ENCODE data around the gene UNC5A.

UNC5A gene

DNA sequence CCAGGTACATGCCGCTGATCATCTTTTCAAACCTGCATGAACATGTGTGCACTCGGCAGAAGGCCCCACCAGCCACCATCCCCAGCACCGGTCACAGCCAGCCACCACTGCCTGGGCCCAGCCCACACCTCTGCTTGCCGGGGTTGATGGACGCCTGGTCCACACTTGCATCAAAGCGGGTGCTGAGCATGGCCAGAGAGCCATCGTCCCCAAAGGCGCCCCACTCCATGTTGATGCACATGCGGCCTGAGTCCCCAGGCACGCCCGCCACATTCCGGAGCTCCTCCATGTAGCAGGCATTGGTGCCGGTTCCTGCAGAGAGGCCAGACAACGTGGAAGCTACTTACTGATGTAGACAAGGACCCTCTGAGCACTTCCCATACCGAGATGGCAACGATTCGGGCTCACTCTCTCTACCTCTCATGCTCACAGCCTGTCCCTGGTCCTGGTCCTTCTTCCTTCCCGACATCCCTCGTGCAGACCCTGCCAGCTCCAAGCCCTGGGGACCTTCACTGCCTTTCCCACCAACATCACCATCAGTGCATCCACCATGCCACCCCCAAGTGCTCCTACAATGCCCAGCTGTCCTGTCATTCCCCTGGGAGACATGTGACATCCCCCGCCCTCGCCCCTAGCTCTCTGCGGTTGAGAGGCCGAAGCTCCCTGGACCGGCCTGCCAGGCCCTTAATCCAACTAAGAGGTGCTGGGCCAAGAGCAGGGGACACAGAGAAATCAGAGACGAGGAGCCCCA lies 71.6 kb downstream of the UNC5A start:
- no peak for DNase-seq

DNA sequence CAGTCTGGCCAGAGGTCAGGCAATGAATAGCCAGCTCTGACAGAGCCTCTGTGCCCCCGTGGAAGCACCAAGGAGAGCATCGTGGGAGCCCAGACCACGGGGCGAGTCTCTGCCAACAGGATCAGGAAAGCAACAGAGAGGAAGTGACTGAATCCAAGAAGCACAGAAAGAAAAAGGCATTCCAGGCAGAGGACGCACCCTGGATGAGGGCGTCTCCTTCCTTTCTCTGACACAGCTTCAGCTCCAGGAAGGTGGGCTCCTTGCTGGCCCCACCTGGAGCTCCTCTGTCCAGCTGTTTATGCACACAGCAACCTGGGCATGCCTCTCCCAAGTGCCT lies 72.2 kb downstream of the UNC5A start:
- no peak for DNase-seq

DNA sequence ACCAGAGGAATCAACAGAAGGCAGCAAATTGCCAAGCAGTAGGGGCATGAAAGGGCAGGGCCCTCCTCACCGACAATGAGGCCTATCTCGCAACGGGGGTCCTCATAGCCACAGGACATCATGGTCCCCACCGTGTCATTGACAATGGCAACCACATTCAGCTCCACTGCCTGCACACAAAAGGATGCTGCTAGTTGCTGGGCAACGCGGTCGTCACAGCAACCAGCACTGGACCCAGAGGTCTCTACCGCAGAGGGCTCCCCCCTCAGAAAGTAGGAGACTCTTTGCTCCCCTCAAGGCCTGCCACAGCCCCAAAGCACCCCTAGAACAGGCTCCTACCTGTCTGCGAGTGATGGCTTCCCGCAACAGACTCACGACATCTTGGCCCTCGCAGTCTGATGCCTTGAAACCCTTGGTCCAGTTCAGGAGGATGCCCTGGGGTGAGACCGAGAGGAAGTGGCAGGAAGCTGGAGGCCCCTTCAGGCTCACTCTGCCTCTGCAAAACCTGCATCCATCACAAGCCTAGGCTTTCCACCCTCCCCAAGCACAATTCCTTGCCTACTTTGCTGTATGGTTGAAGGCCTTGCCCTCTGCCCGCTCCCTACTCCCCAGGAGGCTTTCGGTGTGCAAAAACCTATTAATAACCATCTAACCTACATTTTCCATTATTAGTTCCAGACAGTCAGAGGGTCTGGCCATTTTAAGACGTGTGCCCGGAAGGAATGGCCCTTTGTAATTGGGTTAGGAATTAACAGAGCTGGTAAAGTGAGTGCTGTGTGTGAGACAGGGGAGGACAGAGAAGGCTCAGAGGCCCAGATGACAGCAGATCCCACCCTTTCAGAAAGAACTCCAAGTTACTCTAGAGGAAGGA lies 73.6 kb downstream of the UNC5A start:
- no peak for DNase-seq

DNA sequence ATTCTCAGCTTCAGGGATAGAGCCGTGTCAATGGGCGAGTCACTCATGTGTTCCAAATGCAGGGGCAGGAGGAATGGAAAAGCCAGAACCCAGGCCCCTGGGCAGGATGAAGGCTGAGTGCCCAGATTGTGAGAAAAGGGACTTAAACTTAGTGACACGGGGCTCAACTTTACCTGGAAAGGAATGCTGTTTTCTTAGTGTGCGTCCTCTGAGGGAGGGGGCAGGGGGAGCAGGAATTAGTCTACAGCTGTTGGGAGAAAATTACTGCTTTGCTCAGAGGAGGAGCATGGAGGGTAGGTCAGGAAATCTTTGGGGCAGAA lies 74.2 kb downstream of the UNC5A start:
- no peak for DNase-seq

DNA sequence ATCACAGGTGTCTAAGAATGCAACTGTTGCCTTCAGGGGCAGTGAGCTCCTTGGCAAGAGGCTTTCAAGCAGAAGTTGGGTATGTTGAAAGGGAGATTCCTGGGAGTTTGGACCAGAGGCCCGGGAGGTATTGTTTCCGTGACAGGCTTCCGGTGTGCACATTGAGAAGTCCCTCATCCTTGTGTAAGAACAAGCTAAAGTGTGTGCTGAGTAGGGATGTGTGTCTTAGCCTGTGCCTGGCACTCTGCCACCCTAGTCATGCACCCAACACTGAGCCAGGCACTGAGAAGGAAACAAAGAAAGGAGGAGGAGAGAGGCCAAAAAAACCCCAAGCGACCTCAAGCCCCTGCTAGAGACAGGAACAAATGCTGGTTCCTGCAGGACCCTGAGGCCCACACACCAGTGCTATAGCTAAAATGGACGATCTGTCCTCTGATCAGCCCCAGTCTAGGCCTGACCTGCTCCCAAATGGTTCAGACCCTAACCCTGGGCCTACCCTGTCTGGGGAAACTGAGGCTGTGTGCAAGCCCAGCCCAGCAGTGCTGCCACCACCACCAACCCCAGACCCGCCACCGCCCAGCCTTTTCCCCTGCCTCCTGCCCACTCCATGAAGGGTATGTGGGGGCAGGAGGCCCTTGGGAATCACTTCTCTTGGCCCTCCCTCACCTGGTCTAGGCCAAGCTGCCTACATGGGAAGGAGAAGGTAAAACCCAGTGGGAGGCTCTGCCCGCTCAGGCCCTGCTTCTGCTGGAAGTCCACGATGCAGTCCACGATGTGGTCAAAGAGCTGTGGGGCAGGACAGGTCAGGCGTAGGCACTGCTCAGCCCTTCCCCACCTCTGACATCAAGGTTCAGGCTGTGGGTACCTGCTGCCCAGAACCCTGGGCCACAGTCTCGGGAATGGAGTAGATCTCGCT lies 76.2 kb downstream of the UNC5A start:
- DNase-seq = no peak

DNA sequence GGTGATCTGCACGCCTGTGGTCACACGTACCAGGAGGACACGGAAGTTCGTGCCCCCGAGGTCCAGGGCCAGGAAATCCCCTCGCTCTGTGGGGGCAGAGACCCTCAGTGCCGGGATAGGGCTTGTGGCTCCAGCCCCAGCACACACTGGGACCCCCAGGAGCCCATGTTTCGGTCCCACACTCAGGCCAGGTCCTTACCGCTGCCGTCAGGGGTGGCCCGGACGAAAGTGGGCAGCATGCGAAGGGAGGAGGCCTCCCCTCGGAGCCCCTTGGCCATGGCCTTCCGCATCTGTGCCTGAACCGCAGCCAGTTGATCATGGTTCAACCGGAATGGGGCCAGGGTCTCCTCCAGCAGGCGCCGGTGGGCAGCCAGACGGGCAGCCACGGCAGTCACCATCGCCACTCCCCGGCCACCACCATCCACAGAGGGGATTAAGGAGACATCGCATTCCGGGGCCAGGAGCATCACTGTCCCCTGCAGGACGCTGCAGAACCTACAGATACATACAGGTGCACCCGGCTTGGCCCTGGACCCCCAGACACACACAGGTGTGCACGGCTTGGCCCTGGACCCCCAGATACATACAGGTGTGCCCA lies 77.0 kb downstream of the UNC5A start:
- no peak for DNase-seq

DNA sequence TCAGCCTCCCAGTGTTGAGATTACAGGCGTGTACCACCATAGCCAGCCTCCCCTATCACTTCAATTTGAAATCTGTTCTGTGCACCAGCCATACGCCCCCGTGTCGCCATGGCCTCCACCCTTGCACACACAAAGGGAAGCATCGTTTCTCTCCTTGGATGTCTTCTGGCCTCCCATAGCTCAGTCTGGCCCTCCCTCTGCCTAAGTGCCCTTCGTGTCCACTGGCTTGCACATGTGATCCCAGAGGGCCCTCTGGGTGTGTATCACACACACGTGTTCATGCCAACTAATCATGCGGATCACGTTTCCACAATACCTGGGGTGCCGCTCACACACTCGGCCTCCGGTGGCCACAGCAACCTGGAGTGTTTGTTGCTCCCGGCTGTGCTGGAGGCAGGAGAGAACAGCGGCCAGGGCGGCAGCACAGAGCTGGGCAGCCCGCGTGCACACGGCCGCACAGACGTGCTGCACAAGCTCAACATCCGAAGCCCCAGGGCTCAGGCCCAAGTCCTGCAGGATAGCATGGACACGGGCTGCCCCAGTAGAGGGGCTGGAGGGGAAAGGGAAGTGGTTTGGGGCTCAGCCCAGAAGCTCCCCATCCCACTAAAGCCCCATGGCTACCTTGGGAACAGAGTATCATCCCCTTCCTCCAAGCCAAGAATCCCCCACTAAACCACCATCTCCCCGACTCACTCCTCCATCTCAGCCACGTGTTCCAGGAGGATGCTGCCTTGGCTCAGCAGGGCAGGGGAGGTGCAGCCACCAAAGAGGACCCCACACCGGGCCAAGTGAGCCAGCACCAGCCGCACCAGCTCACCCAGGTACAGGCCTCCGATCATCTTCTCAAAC lies 77.9 kb downstream of the UNC5A start:
- DNase-seq = no peak

DNA sequence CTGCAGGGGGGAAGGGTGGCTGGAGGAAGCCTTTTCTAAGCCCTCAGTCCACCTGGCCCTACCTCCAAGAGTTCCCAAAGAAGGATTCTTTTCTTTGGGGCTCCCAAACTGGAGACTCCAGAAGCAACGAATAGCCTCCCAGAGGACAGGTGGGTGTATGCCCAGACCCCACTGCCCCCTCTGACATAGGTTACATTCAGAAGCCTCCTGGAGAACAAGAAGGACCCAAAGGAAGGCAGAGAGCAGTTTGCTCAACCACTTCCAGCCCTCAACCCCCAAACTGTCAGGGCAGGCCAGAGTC lies 78.5 kb downstream of the UNC5A start:
- DNase-seq = no peak

DNA sequence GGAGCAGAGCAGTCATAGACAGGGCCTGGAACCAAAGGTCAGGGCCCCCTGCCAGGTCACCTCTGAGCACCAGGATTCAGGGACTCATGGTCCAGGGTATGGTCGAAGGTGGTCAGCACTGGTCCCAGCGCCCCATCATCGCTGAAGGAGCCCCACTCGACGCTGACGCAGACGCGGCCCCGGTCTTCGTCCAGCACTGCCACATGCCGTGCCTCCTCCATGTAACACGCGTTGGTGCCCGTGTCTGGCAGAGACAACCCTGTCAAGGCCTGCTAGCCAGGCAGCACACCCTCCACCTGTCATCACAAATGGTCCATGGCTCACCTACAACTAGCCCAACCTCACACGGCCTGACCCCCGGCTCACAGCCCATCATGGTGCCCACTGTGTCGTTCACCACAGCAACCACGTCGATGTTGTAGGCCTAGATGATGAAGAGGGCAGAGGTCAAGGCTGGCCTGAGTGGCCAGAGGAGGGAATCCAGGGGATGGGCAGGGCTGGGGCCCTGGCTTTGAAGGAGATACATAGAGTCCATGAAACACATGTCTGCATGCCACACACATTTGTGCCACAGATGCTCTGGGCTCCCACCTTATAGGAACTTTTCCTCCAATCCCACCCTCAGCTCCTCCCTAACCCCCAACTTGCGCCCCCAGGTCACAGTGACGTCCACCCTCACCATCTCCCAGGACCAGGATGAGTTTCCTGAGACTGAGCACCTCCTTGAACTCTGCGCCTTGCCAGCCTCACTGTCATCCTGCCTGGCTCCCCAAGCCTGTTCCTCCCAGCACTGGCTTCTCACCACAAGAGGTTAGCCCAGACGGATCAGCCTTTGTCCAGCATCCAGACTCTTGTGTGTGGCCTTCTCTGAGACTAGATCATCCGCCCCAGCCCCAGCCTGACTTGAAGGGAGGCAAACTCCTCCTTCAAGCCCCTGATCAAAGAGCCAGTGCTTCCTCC lies 79.2 kb downstream of the UNC5A start:
- no peak for DNase-seq

DNA sequence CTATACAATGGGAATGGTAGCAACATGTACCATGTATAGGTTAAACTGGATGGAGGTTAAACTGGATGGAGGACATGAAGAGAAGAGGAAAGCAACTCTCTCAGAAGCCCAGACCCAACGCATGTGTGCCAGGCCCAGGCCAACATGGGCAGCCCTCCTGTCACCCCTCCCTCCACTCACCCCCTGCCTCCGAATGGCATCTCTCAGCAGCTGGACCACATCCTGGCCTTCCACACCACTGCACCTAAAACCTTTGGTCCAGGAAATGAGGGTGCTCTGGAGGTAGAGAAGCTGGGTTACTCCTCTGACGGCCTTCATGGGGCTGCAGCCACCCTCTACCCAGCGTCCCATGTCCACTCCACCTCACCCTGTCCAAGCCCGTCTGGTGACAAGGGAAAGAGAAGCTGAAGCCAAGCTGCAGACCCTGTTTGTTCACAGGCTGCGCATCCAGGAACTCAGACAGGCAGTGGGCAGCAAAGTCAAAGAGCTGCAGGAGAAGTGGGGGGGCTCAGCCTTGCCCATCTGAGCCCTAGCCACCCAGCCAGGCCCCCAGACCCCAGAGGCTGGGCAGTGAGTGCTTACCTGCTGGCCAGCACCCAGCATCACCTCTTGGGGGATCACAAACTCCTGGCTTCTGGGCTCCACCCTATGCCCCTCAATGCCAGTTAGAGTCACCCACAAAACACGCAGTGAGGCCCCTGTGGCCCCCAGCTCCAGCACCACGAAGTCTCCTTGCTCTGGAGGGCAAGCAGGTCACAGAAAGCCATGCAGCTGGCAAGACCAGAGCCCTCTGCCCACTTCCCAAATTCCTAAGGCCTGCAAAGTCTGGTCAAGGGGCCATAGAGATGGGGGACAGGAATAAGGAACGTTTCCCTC lies 80.3 kb downstream of the UNC5A start:
- DNase-seq = no peak

DNA sequence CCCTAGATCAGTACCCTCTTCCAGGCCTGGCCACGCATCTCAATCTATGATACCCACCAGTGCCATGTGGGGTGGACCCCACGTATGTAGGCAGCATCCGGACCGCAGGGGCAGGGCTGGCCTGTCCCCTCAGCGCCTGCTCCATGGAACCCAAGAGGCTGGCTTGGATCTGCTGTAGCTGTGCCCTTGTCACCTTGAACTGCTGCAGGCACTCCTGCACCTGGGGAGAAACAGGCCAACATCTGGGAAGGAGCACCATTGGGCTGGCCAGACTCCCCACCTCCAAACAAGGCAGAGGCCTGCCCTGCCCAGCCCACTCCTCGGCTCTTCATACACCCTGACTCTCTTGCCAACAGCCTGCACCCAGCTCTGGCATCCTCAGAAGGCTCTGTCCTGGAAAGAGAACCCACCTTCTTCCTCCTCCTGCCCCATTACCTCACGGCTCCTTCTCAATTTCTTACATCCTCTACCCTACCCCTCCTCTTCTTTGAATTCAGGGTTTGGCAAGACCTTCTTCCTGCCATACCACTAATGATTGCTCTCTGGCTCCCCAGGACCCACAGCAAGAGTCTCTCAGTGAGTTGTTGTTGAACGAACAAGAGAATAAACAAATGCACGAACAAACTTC lies 81.1 kb downstream of the UNC5A start:
- no peak for DNase-seq

DNA sequence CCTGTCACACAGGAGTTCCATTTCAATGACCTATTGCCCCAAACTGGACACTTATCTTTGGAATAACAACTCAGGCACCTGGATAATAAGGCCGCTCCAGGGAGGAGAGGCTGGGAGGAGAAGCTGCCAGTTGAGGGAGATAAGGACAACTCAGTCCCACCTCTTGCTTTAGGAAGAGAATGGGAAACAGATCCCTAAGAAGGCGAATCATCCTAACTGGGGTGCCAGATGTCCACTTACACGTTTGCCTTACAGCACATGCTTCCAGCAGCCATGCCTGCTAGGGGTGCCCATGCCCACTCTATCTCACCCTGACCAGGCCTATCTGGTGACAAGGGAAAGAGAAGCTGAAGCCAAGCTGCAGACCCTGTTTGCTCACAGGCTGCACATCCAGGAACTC lies 82.3 kb downstream of the UNC5A start:
- DNase-seq = no peak

DNA sequence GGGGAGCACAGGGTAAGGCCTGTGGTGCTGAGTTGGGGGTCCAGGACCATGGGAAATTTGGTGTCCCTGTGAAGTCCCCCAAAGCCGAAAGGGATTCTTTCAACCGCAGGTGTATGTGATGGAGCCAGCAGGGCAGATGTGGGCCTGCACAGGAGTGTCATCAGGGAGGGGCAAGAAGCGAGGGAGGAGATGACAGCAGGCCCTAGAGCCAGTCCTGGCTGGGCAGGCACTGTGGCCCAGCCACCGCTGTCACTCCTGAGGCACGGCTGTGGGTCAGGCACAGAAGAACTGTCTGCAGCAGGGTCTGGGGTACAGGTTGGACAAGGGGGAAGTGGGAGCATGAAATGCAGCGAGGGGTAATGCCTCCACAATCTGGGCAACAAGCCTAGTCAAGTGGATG lies 83.9 kb downstream of the UNC5A start:
- DNase-seq = no peak

DNA sequence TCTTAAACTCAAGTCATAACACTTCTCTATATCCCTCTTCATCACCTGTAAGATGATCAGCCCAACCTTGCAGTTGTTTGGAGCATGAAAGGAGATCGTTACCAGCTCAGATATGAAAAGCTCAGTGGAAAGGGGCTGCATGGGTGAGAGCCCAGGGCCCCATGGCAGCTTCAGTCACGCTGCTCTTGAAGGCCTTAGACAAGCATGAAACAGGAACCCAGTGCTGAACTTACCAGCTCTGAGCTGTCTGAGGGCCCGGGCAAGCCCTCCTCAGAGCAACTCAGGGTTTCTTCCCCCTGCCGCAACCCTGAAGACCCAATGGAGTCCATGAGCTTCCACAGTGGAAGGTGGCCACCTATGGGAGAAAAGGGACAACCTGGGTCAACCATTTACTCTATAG lies 85.5 kb downstream of the UNC5A start:
- DNase-seq = no peak

DNA sequence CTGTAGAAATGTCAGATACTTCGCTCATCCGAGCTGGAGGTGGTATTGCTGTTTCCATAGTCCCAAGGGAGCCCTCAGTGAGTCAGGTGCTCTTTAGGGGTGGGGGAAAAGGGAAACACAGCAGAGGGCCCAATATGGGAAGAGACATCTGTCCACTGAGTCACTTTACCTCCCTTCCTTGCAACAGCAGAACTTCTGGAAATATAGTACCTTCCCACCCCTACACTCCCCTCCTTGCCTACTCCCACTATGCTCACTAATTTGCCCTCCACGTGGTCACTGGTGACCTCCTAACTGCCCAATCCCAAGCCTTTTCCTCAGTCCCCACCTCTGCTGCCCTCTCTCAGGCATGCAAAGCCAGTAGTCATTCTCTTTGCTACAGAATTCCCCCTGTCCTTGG lies 86.9 kb downstream of the UNC5A start:
- DNase-seq = no peak

DNA sequence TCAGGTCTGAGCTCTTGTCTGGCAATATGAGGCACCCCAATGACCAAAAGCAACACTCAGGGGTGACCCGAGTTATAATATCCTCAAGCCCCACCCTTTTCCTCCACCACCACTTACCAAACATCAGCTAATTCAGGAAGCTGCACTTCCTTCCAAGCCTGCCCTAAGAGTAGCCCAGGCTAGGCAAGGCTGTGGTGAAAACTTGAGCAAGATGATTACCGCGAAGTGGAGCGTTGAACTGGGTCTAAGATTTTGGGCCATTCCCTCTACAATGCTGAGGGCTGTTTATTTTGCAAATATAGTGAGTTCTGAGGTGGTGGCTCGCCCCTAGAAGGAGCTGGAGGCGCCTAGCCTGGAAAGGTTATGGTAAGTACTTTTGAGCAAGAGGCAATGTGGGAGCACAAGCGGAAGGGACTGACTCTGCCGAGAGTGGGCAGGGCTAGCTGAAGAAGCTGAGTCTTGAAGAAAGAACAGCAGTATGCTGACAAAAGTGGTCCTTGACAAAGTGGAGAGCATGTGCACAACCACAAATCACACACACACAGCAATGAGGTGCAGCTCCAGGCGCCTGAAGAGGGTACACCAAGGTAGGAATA lies 89.0 kb downstream of the UNC5A start, which contains the start of gene HK3:
Gene HK3 (minus strand): TSS at position 51 of the 596 bp plus-strand sequence. CDS start 3,187 bp downstream, outside the sequence.
- no peak for DNase-seq

DNA sequence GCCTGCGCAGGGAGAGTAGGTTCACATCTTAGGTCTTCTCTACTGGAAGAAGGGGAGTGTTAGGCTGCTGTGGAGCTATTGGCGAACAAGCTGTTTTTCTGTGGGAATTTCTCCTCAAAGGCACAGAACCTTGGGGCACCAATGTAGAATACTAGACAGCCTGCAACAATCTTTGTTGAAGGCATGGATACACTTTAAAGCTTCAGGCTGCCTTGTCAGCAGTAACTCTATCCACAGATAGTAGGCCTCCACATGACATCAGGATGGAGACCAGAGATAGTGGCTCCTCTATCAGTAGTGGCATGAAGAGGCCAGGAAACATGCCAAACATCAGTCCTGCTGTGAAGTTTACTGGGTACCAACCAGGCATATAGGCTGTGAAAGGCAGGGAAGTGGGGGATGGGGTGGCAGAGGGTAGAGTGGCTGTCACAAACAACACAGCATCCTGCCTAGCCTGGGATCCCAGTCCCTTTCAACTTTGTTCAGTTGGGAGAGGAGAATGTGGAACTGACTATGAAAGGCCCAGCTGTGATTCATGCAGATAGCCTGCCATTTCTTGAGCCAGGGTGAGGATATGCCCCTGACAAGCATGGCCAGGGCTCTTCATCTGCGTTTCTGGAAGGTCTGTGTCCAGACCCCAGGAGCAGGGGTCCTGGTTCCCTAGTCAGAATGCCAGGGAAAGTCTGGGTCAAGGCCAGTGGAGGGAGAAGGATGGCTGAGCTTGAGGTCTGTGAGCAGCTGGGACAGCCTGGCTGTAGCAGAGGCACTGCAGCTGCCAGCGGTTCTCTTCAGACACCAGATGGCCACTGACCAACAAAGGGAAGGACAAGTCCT lies 89.8 kb downstream of the UNC5A start:
- no peak for DNase-seq

DNA sequence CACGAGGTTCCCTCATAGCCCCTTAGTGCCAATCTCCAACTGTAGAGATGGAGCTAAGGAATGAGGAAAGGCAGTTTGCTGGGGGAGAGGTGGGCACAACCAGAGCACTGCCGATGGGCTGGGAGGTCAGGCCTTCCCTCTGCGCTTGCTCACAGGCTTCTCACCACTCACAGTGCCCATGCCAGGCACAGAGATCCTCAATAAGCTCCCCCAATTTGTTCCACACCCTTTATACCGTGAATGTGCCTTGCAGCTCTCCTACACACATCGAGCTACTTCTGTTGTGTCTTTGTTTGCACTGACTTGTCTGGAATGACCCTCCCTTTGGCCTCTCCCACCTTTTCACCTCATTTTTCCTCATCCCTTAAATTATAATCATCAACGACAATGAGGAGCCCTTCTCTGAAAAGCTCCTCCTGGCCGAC lies 90.4 kb downstream of the UNC5A start:
- no peak for DNase-seq
